Stimulated activated CD4-positive, alpha-beta T cell treated with anti-CD3 and anti-CD28 coated beads, Interleukin-1b, Interleukin-23, amount 100 ng/mL, for 24 hours (primary cell): ENCODE results near the gene CACNG4.
"Not testable (repeated sequence)": the region's sequence is repeated elsewhere in the genome, so short reads cannot be mapped to it uniquely, and the experiment has no call there.

Source experiments
- DNase-seq, 4 experiments: peaks; one replicate each; pipeline ENCODE4 v3.0.0-alpha.2; 2020; ENCODE audit warnings: low read depth in 4 of 4, low spot score in 1 of 4

The CACNG4 gene

GRCh38 chr17:66960613-66961012 lies 3.9 kb upstream of the CACNG4 start:
- DNase-seq, result no peak

- no peak for DNase-seq
These were observed 992 bp upstream of the CACNG4 start for GRCh38 chr17:66963521-66963908.

GRCh38 chr17:66964930-66965800 lies 658 bp downstream of the CACNG4 start:
- DNase-seq, result peak in 1 of 4 experiments; percentile 24

DNA sequence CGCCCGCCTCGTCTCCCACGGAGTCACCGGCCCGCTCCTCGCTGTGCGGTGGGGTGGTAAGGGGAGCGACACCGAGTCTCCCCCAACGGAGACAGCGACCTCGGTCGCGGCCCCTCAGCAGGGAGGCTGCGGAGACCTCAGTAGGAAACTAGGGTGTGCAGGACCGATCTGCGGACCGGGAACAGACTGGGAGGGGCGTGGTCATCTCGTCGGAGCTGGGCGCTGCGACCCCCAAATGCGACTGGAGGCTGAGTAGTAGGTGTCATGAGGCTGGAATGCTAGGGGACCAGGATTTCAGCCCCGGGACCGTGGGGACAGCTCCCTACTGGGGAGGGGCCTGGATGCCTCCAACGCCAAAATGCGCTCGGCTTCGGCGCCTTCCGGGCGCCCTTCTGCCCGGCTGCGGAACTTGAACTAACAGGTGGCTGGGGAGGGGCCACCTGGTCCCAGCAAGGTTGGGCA lies 1.3 kb downstream of the CACNG4 start:
- DNase-seq, result no peak

GRCh38 chr17:66966298-66966697 lies 1.8 kb downstream of the CACNG4 start:
- no peak for DNase-seq

- no peak for DNase-seq
These were observed 2.4 kb downstream of the CACNG4 start for GRCh38 chr17:66966704-66967418.

DNA sequence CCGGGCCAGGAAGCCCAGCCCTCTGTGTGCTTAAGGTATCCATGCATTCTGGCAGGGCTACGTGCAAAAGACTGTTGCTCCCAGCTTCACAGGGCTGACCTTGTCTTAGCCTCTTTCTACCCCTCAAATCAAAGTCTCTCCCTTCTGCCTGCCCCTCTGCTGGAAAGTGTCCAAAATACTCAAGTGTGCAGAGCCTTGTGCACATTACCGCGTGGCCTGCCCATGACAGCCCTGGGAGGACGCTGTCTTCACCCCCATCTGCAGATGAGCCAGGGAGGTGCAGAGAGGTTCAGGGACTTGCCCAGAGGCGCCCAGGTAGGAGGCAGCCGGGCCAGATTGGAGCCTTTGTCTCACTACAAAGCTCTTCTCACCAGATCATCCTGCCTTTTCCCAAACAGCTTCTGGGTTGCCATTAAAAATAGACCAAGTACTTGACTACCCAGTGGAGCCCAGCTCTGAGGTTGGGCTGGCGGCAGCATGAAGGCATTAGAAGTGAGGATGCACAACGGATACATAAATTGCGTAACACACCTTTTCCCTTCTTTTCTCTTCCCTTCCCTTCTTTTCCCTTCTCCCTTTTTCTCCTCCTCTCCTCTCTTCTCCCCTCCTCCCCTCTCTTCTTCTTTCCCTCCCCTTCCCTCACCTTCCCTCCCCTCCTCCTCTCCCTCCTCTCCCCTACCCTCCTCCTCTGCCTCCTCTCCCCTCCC lies 3.5 kb downstream of the CACNG4 start:
- no peak for DNase-seq

- no peak for DNase-seq
These were observed 4.4 kb downstream of the CACNG4 start for GRCh38 chr17:66968916-66969315.

DNA sequence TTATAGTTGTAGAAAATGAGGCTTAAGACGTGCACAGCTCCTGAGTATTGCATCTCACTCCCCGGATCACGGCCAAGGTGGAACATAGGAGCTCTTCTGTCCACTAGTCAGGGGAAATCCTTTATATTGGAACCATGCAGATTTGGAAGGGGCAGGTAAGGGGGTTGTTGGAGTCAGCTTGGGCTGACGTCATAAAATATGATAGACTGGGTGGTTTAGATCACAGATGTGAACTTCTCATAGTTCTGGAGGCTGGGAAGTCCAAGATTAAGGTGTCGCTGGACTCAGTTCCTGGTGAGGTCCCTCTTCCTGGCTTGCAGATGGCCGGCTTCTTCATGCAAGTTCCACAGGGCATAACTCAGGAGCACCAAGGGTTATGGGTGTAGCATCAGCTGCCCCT lies 5.6 kb downstream of the CACNG4 start:
- DNase-seq, result no peak

DNA sequence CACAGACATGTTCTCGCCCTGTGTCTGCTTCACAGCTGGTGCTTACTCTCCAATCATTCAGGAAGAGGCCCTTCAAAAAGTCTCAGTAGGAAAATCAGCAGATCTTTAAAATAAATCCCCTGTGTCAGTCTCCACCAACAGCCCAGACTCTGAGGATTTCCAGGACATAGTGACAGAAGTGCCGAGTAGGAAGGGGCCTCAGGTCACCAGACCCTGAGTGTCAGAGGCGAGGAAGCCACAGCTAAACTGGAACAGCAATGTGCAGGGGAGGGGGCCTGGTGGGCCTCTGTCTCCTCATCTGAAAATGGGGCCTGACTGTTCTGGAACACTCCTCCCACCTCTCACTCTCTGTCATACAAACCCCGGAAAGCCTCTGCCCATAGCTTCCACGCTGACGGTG lies 6.3 kb downstream of the CACNG4 start:
- DNase-seq, result no peak

- no peak for DNase-seq
These were observed 6.8 kb downstream of the CACNG4 start for GRCh38 chr17:66971264-66971663.

GRCh38 chr17:66971730-66972441 lies 7.4 kb downstream of the CACNG4 start:
- no peak for DNase-seq

- DNase-seq, result not testable (repeated sequence)
These were observed 7.9 kb downstream of the CACNG4 start for GRCh38 chr17:66972442-66972830.

- no peak for DNase-seq
These were observed 10.7 kb downstream of the CACNG4 start for GRCh38 chr17:66975188-66975587.

DNA sequence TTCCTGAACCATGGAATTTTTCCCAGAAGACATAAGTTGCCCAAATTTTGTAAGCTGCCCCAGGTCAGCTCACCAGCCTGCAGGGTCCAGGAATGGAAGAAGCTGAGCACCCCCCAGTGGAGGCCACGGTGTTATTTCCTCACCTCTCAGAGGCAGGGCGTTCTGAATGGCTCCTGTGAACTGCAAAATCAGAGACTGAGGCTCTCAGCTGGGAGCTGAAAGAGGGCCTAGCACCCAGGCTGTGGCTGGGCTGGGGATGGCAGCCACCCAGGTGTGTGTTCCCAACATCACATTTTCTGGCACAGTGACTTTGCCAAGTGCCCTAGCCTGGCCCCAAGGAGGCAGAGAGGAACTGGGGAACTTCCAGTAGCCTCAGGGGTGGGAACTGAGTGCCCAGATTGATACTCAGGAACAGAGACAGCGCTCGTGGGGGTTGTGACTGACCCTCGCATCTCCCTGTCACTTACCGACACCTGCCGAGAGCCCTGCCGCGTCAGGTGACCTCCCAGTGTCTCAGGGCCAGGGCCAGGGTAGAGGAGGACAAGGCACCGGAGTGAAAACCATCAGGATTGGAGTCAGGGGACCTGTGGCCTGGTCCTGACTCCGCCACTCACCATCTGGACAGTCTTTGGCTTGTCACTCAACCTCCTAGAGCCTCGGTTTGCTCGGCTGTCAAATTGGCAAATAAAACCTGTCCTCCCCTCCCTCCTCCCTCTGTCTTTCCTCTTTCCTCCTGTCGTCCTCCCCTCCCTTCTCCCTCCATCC lies 11.3 kb downstream of the CACNG4 start:
- DNase-seq, result no peak

- no peak for DNase-seq
These were observed 11.8 kb downstream of the CACNG4 start for GRCh38 chr17:66976379-66976663.

DNA sequence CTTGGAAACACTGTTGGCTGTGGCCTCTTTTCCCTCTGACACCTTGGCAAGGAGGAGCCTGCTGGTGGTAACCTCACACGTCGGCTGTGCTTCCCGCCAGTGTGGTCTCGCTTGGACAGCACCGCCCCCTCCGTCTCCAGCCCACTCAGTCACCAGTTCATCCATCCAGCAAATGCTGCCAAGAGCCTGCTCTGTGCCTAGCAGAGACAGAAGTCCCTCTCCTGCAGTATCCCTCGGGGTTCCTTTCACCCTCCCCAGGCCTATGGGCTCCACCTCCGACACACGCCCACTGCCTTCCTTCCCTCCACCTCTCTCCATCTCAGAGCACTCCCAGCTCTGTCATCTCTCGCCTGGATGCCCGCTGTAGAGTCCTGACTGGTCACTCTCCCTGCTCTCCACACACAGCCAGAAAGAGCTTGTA lies 12.3 kb downstream of the CACNG4 start:
- DNase-seq, result no peak

DNA sequence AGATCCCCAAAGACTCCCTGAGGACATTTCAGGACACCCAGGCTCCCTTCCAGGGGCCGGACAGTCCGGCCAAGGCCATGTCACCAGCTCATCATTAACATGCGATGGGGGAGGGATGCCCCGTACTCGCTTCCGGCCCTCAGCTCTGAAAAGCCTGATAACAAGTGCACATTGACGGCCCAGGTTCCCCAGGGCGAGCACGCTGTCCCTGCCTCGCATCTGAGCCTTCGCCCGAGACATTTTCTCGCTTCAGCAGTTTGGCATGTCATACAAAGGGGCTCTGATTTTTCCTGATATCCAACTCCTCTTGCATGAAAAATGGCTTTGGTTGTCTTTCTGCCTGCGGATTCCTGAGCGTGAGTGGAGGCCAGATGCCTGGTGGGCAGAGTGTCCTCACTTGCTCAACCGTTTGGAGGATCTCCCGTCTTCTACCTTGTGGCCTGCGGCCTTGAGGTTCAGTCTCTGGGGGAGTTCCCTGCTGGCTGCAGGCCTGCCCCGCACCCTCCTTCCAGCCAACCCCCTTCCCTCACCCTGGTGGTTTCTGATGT lies 14.1 kb downstream of the CACNG4 start:
- DNase-seq, result no peak

GRCh38 chr17:66980896-66981295 lies 16.4 kb downstream of the CACNG4 start:
- no peak for DNase-seq

DNA sequence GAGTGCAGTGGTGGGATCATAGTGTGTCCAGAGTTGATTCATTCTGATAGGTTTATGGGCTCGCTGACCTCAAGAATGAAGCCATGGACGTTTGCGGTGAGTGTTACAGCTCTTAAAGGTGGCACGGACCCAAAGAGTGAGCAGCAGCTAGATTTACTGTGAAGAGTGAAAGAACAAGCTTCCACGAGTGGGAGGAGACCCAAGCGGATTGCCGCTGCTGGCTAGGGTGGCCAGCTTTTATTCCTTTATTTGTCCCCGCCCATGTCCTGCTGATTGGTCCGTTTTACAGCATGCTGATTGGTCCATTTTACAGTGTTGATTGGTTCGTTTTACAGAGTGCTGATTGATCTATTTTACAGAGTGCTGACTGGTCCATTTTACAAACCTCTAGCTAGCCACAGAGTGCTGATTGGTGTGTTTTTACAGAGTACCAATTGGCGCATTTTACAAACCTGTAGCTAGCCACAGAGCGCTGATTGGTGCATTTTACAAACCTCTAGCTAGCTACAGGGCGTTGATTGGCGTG lies 17.5 kb downstream of the CACNG4 start:
- no peak for DNase-seq
